ENCODE data around the gene C6orf52. TPM values are rescaled to one million over a fixed set of nuclear protein-coding genes. Genes with fewer than 3 reads are reported as not detected.

Gene C6orf52
- total and polyA plus RNA-seq, 4 donors, result 0.33 to 0.71 (median 0.50) TPM; not detected in 1

DNA sequence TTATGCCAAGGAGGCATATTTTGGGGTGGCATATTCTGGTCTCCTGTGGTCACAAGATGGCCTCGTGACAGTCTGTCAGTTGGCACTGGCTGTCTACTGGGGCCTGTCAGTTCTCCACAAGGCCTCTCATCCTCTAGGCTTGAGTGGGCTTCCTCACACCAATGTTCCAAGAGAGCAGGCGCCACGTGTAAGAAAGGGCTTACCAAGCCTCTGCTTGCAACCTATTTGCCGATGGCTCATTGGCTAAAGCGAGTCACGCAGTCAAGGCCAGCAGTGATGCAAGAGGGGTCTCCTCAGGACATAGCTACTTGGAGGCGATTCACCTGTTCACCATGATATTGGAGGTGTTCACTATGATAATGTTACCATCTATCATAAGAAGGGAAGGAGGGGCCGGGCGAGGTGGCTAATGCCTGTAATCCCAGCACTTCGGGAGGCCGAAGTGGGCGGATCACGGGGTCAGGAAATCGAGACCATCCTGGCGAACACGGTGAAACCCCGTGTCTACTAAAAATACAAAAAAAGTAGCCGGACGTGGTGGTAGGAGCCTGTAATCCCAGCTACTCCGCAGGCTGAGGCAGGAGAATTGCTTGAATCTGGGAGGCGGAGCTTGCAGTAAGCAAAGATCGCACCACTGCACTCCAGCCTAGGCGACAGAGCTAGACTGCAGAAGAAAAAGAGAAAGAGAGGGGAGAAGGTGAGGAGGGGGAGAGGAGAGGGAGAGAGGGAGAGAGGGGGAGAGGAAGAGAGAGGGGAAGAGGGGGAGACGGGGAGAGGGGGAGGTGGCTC lies 35.3 kb downstream of the C6orf52 start:
- Histone ChIP-seq H3K4me3 (ENCODE audit: low read depth in 1 of 3, low read length in 3 of 3) (no peak overlapping the region), H3K27me3 (ENCODE audit: control insufficient read depth in 4 of 4, insufficient read depth in 4 of 4, low read length in 3 of 4) (no peaks in the 10 kb centered on the region), H3K27ac (ENCODE audit: low read depth in 1 of 2, low read length in 2 of 2) (no peak overlapping the region), H3K9me3 (ENCODE audit: control insufficient read depth in 4 of 4, low read length in 3 of 4) (no peaks in the 10 kb centered on the region), H3K9ac (ENCODE audit: low read depth in 1 of 2, low read length in 2 of 2) (no peak overlapping the region), H3K36me3 (ENCODE audit: control insufficient read depth in 4 of 4, insufficient read depth in 3 of 4, low read depth in 1 of 4, low read length in 3 of 4) (no peaks in the 10 kb centered on the region), H3K4me1 (ENCODE audit: control insufficient read depth in 4 of 4, insufficient read depth in 4 of 4, low read length in 3 of 4) (no peaks in the 10 kb centered on the region)
- TF ChIP-seq, protein P1, sequence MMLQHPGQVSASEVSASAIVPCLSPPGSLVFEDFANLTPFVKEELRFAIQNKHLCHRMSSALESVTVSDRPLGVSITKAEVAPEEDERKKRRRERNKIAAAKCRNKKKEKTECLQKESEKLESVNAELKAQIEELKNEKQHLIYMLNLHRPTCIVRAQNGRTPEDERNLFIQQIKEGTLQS (IDR thresholded peaks at IDR 0.05), result no peak
- TF ChIP-seq, protein P2, sequence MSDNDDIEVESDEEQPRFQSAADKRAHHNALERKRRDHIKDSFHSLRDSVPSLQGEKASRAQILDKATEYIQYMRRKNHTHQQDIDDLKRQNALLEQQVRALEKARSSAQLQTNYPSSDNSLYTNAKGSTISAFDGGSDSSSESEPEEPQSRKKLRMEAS (IDR thresholded peaks at IDR 0.05), result no peak
- WGBS, result 89% methylated on average over 24 of the region's 24 CpGs
- DNase-seq (ENCODE audit: low spot score), result no peak

DNA sequence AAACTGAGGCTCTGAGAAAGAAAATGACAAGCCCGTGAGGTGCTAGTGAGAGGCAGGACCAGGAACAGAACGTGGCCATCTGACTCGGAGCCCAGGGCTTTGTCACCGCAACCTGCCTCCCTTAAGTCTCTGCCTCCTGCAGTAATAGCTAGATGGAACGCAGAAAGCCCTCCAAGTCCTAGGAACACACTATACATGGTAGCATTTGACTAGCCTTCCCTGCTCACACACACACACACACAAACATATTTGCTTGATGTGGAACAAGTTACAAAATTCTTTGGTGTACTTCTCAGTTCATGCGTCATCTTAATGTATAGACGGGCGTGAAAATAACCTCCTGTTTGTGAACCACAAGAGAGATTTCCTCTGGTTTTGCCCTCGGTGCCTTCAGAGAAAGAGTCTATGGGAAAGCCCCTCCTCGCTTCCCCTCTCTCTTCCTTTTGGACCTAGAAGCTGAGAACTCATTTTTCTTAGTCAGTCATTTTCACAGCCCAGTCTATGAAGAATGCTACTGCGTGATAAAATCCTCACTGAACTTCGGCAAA lies 38.8 kb downstream of the C6orf52 start:
- no peak overlapping the region for H3K27ac ChIP-seq (ENCODE audit: low read depth in 1 of 2, low read length in 2 of 2)
- H3K36me3 ChIP-seq (ENCODE audit: control insufficient read depth in 4 of 4, insufficient read depth in 3 of 4, low read depth in 1 of 4, low read length in 3 of 4), result no peaks in the 10 kb centered on the region
- no peak overlapping the region for H3K4me3 ChIP-seq (ENCODE audit: low read depth in 1 of 3, low read length in 3 of 3)
- no peaks in the 10 kb centered on the region for H3K9me3 ChIP-seq (ENCODE audit: control insufficient read depth in 4 of 4, low read length in 3 of 4)
- WGBS, result 67% methylated on average over 12 of the region's 12 CpGs
- no peaks in the 10 kb centered on the region for H3K4me1 ChIP-seq (ENCODE audit: control insufficient read depth in 4 of 4, insufficient read depth in 4 of 4, low read length in 3 of 4)
- no peak for TF ChIP-seq YY1 (IDR thresholded peaks at IDR 0.05)
- no peak for TF ChIP-seq SP1 (IDR thresholded peaks at IDR 0.05)
- TF ChIP-seq RXRA (IDR thresholded peaks at IDR 0.05), result no peak
- TF ChIP-seq, protein P3, sequence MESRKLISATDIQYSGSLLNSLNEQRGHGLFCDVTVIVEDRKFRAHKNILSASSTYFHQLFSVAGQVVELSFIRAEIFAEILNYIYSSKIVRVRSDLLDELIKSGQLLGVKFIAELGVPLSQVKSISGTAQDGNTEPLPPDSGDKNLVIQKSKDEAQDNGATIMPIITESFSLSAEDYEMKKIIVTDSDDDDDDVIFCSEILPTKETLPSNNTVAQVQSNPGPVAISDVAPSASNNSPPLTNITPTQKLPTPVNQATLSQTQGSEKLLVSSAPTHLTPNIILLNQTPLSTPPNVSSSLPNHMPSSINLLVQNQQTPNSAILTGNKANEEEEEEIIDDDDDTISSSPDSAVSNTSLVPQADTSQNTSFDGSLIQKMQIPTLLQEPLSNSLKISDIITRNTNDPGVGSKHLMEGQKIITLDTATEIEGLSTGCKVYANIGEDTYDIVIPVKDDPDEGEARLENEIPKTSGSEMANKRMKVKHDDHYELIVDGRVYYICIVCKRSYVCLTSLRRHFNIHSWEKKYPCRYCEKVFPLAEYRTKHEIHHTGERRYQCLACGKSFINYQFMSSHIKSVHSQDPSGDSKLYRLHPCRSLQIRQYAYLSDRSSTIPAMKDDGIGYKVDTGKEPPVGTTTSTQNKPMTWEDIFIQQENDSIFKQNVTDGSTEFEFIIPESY (IDR thresholded peaks at IDR 0.05), result no peak
- TF ChIP-seq JUND (IDR thresholded peaks at IDR 0.05), result no peak
- TF ChIP-seq, protein P1 (IDR thresholded peaks at IDR 0.05), result no peak
- TF ChIP-seq NR2F2 (IDR thresholded peaks at IDR 0.05), result no peak
- TF ChIP-seq, protein P4, sequence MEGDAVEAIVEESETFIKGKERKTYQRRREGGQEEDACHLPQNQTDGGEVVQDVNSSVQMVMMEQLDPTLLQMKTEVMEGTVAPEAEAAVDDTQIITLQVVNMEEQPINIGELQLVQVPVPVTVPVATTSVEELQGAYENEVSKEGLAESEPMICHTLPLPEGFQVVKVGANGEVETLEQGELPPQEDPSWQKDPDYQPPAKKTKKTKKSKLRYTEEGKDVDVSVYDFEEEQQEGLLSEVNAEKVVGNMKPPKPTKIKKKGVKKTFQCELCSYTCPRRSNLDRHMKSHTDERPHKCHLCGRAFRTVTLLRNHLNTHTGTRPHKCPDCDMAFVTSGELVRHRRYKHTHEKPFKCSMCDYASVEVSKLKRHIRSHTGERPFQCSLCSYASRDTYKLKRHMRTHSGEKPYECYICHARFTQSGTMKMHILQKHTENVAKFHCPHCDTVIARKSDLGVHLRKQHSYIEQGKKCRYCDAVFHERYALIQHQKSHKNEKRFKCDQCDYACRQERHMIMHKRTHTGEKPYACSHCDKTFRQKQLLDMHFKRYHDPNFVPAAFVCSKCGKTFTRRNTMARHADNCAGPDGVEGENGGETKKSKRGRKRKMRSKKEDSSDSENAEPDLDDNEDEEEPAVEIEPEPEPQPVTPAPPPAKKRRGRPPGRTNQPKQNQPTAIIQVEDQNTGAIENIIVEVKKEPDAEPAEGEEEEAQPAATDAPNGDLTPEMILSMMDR (IDR thresholded peaks at IDR 0.05; ENCODE audit: low read depth, low read length, missing input control), result no peak
- no peak overlapping the region for H3K9ac ChIP-seq (ENCODE audit: low read depth in 1 of 2, low read length in 2 of 2)
- no peak for DNase-seq (ENCODE audit: low spot score)
- no peaks in the 10 kb centered on the region for H3K27me3 ChIP-seq (ENCODE audit: control insufficient read depth in 4 of 4, insufficient read depth in 4 of 4, low read length in 3 of 4)

DNA sequence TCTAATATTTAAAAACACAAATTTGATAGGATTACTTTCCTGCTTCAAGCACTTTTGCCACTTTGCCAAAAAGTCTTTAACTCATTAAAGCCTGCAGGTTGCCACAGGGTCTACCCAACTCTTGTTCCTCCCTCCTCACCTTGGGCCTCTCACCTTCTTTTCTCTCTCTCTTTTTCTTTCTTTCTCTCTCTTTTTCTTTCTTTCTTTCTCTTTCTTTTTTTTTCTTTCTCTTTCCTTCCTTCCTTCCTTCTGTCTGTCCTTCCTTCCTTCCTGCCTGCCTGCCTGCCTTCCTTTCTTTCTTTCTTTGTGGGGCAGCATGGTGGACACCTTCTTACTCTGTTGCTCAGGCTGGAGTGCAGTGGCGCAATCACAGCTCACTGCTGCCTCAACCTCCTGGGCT lies 50.2 kb downstream of the C6orf52 start:
- H3K36me3 ChIP-seq (ENCODE audit: control insufficient read depth in 4 of 4, insufficient read depth in 3 of 4, low read depth in 1 of 4, low read length in 3 of 4), result no peaks in the 10 kb centered on the region
- TF ChIP-seq, protein P1 (IDR thresholded peaks at IDR 0.05), result no peak
- TF ChIP-seq EGR1 (IDR thresholded peaks at IDR 0.05; ENCODE audit: low read depth in 2 of 2) (no peak), FOXA1 (IDR thresholded peaks at IDR 0.05) (no peak), YY1 (IDR thresholded peaks at IDR 0.05) (no peak), FOXA2 (IDR thresholded peaks at IDR 0.05) (no peak), RXRA (IDR thresholded peaks at IDR 0.05) (no peak), SP1 (IDR thresholded peaks at IDR 0.05) (no peak)
- H3K9me3 ChIP-seq (ENCODE audit: control insufficient read depth in 4 of 4, low read length in 3 of 4), result peaks cover 0 to 8% (median 1%) of the 10 kb centered on the region in 4 donors
- WGBS, result 100% methylated on average over 1 of the region's 1 CpG
- H3K4me1 ChIP-seq (ENCODE audit: control insufficient read depth in 4 of 4, insufficient read depth in 4 of 4, low read length in 3 of 4), result no peaks in the 10 kb centered on the region
- no peak overlapping the region for H3K27ac ChIP-seq (ENCODE audit: low read depth in 1 of 2, low read length in 2 of 2)
- no peaks in the 10 kb centered on the region for H3K27me3 ChIP-seq (ENCODE audit: control insufficient read depth in 4 of 4, insufficient read depth in 4 of 4, low read length in 3 of 4)
- no peak overlapping the region for H3K9ac ChIP-seq (ENCODE audit: low read depth in 1 of 2, low read length in 2 of 2)
- no peak overlapping the region for H3K4me3 ChIP-seq (ENCODE audit: low read depth in 1 of 3, low read length in 3 of 3)
- DNase-seq (ENCODE audit: low spot score), result no peak
